Stimulated activated CD8-positive, alpha-beta memory T cell treated with anti-CD3 and anti-CD28 coated beads, Interleukin-15, amount 100 ng/mL, for 4 hours (primary cell): Measurements from ENCODE around the gene RTP5.

Experiments
- DNase-seq, 2 donors: peaks; one replicate each; pipeline ENCODE4 v3.0.0-alpha.2; 2020; ENCODE audit warnings: low read depth in 2 of 2

The RTP5 gene

GRCh38 chr2:241887806-241888522 lies 18.4 kb downstream of the RTP5 start:
- no peak for DNase-seq

- no peak for DNase-seq
Observed at GRCh38 chr2:241888641-241889040, 19.1 kb downstream of the RTP5 start.

GRCh38 chr2:241890524-241891235 lies 21.2 kb downstream of the RTP5 start:
- no peak for DNase-seq

GRCh38 chr2:241891315-241891987 lies 21.9 kb downstream of the RTP5 start:
- DNase-seq: no peak

GRCh38 chr2:241891988-241892298 lies 22.4 kb downstream of the RTP5 start:
- DNase-seq: no peak

GRCh38 chr2:241892299-241893137 lies 23.0 kb downstream of the RTP5 start:
- no peak for DNase-seq

- no peak for DNase-seq
Observed at GRCh38 chr2:241893265-241893664, 23.7 kb downstream of the RTP5 start.

- no peak for DNase-seq
Observed at GRCh38 chr2:241894056-241894641, 24.6 kb downstream of the RTP5 start.

GRCh38 chr2:241894681-241895426 lies 25.3 kb downstream of the RTP5 start:
- DNase-seq: no peak

- no peak for DNase-seq
Observed at GRCh38 chr2:241895427-241895711, 25.8 kb downstream of the RTP5 start.

- DNase-seq: no peak
Observed at GRCh38 chr2:241895712-241896641, 26.4 kb downstream of the RTP5 start.

- no peak for DNase-seq
Observed at GRCh38 chr2:241896746-241897201, 27.2 kb downstream of the RTP5 start.

GRCh38 chr2:241897231-241897916 lies 27.8 kb downstream of the RTP5 start:
- no peak for DNase-seq

GRCh38 chr2:241898463-241899270 lies 29.1 kb downstream of the RTP5 start:
- no peak for DNase-seq

GRCh38 chr2:241900251-241901017 lies 30.9 kb downstream of the RTP5 start:
- DNase-seq: no peak

- no peak for DNase-seq
Observed at GRCh38 chr2:241901018-241901380, 31.5 kb downstream of the RTP5 start.

GRCh38 chr2:241901500-241902351 lies 32.2 kb downstream of the RTP5 start:
- DNase-seq: no peak
